ENCODE measurements around the gene CNIH4. TPM values are rescaled to one million over a fixed set of nuclear protein-coding genes. Genes with fewer than 3 reads are reported as not detected.

Gene CNIH4
- total RNA-seq, 1 donor from 2014 or later: 68.0 TPM

DNA sequence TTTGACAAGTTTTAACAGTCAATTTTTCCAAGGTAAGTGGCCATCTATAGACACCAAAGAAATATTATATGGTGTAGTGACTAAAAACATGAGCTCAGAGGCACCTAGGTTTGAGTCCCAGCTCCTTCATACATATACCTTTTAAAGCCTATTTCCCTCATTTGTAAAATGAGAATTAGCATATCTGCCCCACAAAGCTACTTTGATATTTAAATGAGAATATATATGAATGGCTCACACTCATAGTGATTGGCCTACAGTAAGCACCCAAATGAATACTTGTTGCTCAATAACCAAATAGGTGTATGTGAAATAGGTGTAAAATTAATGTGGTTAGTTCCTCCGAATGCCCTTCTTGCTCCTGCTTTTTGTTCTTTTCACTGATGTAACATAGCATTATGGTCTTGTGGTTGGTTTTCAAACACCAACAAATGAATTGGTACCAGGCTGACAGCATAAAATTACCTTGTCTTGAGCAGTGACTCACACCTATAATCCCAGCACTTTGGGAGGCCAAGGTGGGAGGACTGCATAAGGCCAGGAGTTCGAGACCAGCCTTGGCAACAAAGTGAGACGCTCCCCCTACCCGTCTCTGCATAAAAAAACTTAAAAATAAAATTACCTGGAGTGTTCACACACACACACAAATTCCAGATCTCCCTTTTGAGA, 25.3 kb downstream of the CNIH4 start:
- no peak overlapping the region for H2AFZ ChIP-seq (ENCODE audit: low read depth, low read length)
- Mint-ChIP-seq H3K36me3 (ENCODE audit: low read depth, unreplicated experiment) (peaks cover 3% of the 10 kb centered on the region), H3K27me3 (ENCODE audit: low read depth, unreplicated experiment) (no peaks in the 10 kb centered on the region), H3K4me1 (ENCODE audit: low read depth, unreplicated experiment) (peaks cover 23% of the 10 kb centered on the region), H3K9me3 (ENCODE audit: unreplicated experiment) (no peaks in the 10 kb centered on the region), H3K4me3 (ENCODE audit: unreplicated experiment) (no peak overlapping the region), H3K27ac (ENCODE audit: unreplicated experiment) (peak overlapping the region; percentile 81)
- DNase-seq (ENCODE audit: low read depth): no peak
- H3K4me3 ChIP-seq (ENCODE audit: insufficient read depth, low read depth, low read length): no peak overlapping the region
- H3K4me1 ChIP-seq (ENCODE audit: insufficient read depth, low read length): peaks cover 2% of the 10 kb centered on the region
- peaks cover 9% of the 10 kb centered on the region for H4K20me1 ChIP-seq (ENCODE audit: insufficient read depth, low read length)
- no peaks in the 10 kb centered on the region for H3K27me3 ChIP-seq (ENCODE audit: insufficient read depth, low read length)
- peaks cover 9% of the 10 kb centered on the region for H3K36me3 ChIP-seq (ENCODE audit: insufficient read depth, low read length)
- TF ChIP-seq, protein P1, sequence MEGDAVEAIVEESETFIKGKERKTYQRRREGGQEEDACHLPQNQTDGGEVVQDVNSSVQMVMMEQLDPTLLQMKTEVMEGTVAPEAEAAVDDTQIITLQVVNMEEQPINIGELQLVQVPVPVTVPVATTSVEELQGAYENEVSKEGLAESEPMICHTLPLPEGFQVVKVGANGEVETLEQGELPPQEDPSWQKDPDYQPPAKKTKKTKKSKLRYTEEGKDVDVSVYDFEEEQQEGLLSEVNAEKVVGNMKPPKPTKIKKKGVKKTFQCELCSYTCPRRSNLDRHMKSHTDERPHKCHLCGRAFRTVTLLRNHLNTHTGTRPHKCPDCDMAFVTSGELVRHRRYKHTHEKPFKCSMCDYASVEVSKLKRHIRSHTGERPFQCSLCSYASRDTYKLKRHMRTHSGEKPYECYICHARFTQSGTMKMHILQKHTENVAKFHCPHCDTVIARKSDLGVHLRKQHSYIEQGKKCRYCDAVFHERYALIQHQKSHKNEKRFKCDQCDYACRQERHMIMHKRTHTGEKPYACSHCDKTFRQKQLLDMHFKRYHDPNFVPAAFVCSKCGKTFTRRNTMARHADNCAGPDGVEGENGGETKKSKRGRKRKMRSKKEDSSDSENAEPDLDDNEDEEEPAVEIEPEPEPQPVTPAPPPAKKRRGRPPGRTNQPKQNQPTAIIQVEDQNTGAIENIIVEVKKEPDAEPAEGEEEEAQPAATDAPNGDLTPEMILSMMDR (IDR thresholded peaks at IDR 0.05; ENCODE audit: insufficient read depth, low read depth, low read length): no peak
- no peak for TF ChIP-seq EZH2 (IDR thresholded peaks at IDR 0.05; ENCODE audit: insufficient read depth, low read length)
- H3K4me2 ChIP-seq (ENCODE audit: low read length): no peak overlapping the region
- H3K9ac ChIP-seq (ENCODE audit: low read length): no peak overlapping the region
- no peaks in the 10 kb centered on the region for H3K79me2 ChIP-seq (ENCODE audit: insufficient read depth, low read length)
- H3K27ac ChIP-seq (ENCODE audit: low read depth, low read length): no peak overlapping the region
- no peak for FAIRE-seq
- no peaks in the 10 kb centered on the region for H3K9me3 ChIP-seq (ENCODE audit: insufficient read depth, low read depth, low read length)

DNA sequence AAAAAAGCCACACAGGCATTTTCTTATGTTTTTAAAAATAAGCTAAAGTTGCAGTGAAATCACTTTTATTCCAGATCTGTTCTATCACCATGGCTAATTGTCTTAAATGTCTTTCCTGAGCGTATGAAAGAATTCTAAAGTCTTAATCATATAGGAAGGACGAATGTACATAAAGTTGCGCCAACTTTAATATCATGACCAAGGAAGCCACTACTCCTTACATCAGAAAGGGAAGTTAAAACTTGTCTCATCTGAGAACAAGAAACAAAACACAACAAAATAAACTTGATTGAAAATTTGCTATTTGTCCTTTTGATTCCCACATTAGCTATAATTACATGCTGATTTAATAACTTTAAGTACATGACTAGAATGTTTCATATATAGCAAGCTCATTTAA, 26.5 kb downstream of the CNIH4 start:
- Histone ChIP-seq H3K27ac (ENCODE audit: low read depth, low read length) (no peak overlapping the region), H3K79me2 (ENCODE audit: insufficient read depth, low read length) (no peaks in the 10 kb centered on the region), H3K4me1 (ENCODE audit: insufficient read depth, low read length) (no peaks in the 10 kb centered on the region), H3K27me3 (ENCODE audit: insufficient read depth, low read length) (no peaks in the 10 kb centered on the region), H3K9me3 (ENCODE audit: insufficient read depth, low read depth, low read length) (no peaks in the 10 kb centered on the region), H3K4me3 (ENCODE audit: insufficient read depth, low read depth, low read length) (no peak overlapping the region), H3K4me2 (ENCODE audit: low read length) (no peak overlapping the region), H2AFZ (ENCODE audit: low read depth, low read length) (no peak overlapping the region), H4K20me1 (ENCODE audit: insufficient read depth, low read length) (peaks cover 6% of the 10 kb centered on the region), H3K36me3 (ENCODE audit: insufficient read depth, low read length) (peaks cover 19% of the 10 kb centered on the region), H3K9ac (ENCODE audit: low read length) (no peak overlapping the region)
- DNase-seq (ENCODE audit: low read depth) (no peak), FAIRE-seq (peak; percentile 13)
- H3K27ac Mint-ChIP-seq (ENCODE audit: unreplicated experiment): no peak overlapping the region
- no peak overlapping the region for H3K4me3 Mint-ChIP-seq (ENCODE audit: unreplicated experiment)
- peaks cover 2% of the 10 kb centered on the region for H3K36me3 Mint-ChIP-seq (ENCODE audit: low read depth, unreplicated experiment)
- TF ChIP-seq EZH2 (IDR thresholded peaks at IDR 0.05; ENCODE audit: insufficient read depth, low read length): no peak
- TF ChIP-seq, protein P1 (IDR thresholded peaks at IDR 0.05; ENCODE audit: insufficient read depth, low read depth, low read length): no peak
- H3K9me3 Mint-ChIP-seq (ENCODE audit: unreplicated experiment): no peaks in the 10 kb centered on the region
- H3K27me3 Mint-ChIP-seq (ENCODE audit: low read depth, unreplicated experiment): no peaks in the 10 kb centered on the region
- peaks cover 21% of the 10 kb centered on the region for H3K4me1 Mint-ChIP-seq (ENCODE audit: low read depth, unreplicated experiment)

DNA sequence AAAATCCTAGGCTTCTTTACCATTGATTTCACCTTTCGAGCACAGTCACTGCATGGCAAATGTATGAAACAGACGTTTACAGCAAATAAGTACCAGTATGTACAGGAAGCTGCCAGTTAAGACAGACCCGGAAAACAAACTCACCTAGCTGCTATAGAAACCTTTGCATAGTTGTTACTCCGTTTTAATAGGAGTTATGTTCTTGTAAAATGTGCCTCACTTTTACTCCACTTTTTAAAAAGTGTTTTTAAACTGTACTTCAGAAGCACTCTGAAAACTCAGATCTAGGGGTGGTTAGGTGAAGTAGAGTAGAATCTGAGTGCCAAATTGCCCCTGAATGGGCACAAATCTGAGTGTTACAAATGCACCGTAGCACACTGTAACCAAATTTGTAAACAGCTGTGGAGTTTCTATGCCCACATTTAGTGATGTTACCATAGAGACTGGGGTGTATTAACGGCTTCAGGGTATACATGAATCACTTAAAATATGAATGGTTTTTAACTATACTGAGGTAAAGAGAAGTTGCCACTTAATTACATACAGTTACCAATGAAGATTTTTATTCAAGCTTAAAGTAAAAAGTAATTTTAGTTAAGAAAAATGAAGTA, 30.7 kb downstream of the CNIH4 start:
- Mint-ChIP-seq H3K9me3 (ENCODE audit: unreplicated experiment) (no peaks in the 10 kb centered on the region), H3K4me1 (ENCODE audit: low read depth, unreplicated experiment) (peaks cover 12% of the 10 kb centered on the region), H3K4me3 (ENCODE audit: unreplicated experiment) (no peak overlapping the region), H3K36me3 (ENCODE audit: low read depth, unreplicated experiment) (peaks cover 10% of the 10 kb centered on the region), H3K27ac (ENCODE audit: unreplicated experiment) (no peak overlapping the region), H3K27me3 (ENCODE audit: low read depth, unreplicated experiment) (no peaks in the 10 kb centered on the region)
- H3K4me3 ChIP-seq (ENCODE audit: insufficient read depth, low read depth, low read length): no peak overlapping the region
- H3K27me3 ChIP-seq (ENCODE audit: insufficient read depth, low read length): no peaks in the 10 kb centered on the region
- no peak for DNase-seq (ENCODE audit: low read depth)
- TF ChIP-seq, protein P1 (IDR thresholded peaks at IDR 0.05; ENCODE audit: insufficient read depth, low read depth, low read length): no peak
- no peak for TF ChIP-seq EZH2 (IDR thresholded peaks at IDR 0.05; ENCODE audit: insufficient read depth, low read length)
- no peaks in the 10 kb centered on the region for H3K9me3 ChIP-seq (ENCODE audit: insufficient read depth, low read depth, low read length)
- H3K4me2 ChIP-seq (ENCODE audit: low read length): no peak overlapping the region
- no peak for FAIRE-seq
- H3K79me2 ChIP-seq (ENCODE audit: insufficient read depth, low read length): no peaks in the 10 kb centered on the region
- no peak overlapping the region for H2AFZ ChIP-seq (ENCODE audit: low read depth, low read length)
- H3K9ac ChIP-seq (ENCODE audit: low read length): no peak overlapping the region
- H3K36me3 ChIP-seq (ENCODE audit: insufficient read depth, low read length): peaks cover 36% of the 10 kb centered on the region
- no peak overlapping the region for H3K27ac ChIP-seq (ENCODE audit: low read depth, low read length)
- H3K4me1 ChIP-seq (ENCODE audit: insufficient read depth, low read length): no peaks in the 10 kb centered on the region
- H4K20me1 ChIP-seq (ENCODE audit: insufficient read depth, low read length): peaks cover 2% of the 10 kb centered on the region

All from astrocyte (in vitro differentiated cells and primary cell).